Activated T-cell treated with anti-CD3 and anti-CD28 coated beads for 1 hour (primary cell): ENCODE measurements around the gene AJUBA.
"Not testable (repeated sequence)": the region's sequence is repeated elsewhere in the genome, so short reads cannot be mapped to it uniquely, and the experiment has no call there.

Experiments used
- DNase-seq: peaks from one replicate; pipeline ENCODE4 v3.0.0-alpha.2; 2020; ENCODE audit warnings: low read depth

Gene AJUBA

DNA sequence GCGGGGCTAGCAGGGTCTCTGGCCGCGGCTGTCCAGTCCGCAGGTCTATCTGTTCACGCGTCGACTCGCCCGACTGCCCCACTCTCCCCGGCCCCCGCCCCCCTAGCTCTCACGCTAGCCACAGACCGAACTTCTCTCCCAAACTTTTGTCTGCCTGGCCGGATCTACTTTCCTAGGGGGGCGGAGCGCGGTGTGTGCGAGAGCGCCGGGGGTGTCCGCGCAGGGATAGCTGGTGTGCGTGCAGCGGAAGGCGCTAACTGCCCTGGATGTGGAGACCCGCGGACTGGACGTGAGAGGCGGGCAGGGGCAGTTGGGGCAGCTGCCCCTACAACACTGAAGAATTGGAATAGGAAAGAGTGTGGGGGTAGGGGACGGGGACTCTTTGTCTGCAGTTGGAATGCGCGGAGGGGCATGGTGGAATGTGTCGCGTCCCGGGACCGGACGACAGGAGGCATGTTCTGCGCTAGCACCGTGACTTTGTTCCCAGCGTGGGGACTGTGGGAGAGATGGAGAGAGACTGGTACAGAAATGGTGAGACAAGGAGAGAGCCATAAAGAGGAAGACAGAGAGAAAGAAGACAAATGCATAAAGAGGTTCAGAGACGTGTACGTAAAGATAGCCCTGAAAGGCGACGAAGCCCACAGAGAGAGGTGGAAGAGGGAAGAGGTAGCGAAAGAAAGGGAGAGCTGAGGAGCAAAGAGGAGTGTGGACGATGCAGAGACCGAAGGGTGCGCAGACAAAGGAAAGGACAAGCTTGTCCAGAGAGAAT, at the start of gene AJUBA:
Gene AJUBA (minus strand): TSS at position 75 of the 769 bp plus-strand sequence. CDS start 285 bp downstream, outside the sequence.
- DNase-seq: peak; percentile 68

DNA sequence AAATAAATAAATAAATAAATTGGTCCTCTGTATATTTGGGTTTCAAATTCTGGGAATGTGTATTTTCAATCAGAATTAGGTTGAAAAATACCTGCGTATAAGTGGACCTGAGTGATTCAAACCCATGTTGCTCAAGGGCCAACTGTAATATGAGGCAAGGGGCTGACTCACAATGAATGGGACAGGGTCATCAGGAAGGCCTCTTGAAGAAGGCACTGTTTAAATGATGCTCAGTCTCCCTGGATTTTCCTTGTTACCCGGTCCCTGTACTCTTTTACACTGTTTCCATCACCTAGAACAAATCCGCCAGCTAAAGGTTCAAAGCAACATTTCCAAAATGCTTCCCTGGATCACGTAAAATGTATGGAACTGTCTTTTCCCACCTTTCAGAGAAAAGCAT, 48.6 kb upstream of the AJUBA start:
- DNase-seq: no peak

DNA sequence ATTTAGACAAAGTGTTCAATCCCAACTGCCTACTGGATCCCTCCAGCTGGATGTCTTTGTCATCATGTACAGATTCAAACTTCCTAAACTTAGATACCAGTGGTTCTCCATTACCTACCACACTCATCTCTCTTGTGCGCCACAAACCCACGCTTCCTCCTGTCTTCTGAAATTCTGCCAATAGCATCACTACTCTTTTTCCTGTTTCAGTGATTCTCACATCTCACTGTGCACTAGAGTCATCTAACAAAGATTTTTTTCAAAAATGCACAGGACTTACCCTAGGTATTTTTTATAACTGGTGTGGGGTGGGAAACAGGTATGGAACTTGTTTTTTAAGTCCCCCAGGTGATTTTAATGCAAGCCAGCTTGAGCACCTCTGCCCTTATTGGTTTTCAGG, 46.4 kb upstream of the AJUBA start:
- no peak for DNase-seq

DNA sequence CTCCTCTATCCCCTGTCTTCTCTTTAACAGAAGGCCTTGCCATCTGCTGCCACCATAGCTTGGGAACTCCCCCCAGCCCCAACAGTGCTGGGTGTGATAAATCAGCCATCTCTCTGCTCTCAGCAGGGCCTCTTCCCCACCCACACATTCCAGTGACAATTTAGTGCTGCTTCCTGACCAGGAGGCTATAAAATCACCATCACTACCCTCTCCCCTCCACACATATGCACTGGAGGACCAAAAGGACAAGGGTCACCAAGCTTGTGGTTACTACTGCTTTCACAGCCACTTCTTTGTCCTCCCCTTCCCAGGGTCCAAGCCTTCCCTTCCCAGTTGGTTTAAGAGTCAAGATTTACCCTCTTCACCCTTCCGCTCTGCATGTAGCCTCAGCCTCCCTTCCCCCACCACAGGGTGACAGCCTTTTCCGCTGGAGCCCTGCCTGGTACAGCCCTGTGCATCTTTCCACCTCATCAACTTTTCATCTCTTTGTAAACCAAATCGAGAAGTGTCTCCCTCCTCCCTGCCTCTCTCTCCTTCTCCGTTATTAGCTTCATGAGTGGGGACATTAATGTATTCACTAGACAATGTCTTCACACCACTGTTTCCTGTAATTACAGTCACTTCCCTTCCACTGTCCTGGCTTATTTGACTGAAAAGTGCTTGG, 42.9 kb upstream of the AJUBA start:
- DNase-seq: no peak

DNA sequence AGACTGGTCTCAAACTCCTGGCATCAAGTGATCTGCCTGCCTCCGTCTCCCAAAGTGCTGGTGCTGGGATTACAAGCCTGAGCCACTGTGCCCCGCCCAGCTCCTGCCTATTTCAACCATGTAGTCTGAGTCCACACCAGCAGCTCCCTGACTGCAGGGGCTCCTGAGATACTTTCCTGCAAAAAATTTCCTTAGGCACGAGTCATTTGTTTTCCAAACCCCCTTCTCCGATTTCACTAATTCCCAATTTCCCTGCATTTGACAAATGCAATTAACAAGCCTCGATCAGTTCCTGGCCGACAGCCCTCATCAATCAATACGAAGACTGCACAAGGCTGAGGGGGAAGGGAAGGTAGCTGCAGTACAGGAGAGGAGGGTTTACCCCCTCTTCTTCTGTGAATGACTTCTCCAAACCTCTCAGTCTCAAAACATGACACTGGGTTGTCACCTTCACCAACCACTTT, 42.3 kb upstream of the AJUBA start:
- no peak for DNase-seq

DNA sequence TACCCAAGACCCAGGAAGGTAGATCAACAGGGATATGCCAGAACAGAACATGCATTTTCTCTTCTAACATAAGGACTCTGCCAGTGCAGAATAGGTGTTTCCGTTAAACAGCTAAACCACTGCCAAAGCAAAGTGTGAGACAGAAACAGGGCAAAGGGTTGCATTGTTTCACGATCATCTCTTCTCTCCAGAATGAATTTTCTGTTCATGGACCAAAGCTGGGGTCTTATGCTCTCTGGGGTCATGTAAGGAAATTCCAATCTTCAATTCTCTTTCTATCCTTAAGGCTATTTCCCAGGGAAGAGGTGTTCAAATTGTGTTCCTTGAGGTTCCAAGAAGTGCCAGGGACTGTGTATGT, 41.4 kb upstream of the AJUBA start:
- DNase-seq: no peak

DNA sequence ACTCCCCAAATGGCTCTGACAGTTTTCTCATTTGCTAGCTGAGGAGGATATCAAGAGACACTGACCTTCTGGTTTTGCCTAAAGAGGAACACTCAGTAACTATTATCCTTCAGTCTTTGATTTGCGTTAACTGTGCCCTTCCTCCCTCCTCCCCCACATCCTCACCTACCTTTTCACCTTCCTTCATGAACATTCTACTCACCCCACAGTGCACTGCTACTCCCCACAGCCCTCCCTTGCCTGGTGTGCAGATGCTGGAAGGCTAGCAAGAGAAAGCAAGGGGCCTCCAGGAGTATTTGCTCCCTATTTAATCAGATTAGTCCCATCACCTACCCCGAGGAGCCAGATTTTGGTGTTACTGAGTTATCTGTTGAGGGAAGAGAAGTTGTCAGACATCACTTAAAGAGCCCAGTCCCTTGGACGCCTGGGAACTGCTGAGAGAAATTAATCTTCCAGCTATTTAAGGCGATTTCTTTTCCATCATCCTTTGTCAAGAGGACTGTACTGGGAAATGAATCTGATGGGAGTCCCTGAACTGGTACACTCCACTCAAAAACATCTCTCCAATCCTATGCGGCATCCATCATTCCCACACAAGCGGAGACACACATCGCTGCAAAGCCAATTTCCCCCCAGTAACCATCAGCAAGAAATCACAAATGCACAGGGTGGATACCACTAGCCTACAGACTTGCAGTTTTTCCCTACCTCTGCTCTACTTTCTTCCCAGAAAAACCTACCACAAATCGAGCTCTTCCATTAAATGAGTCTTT, 40.9 kb upstream of the AJUBA start:
- DNase-seq: no peak

DNA sequence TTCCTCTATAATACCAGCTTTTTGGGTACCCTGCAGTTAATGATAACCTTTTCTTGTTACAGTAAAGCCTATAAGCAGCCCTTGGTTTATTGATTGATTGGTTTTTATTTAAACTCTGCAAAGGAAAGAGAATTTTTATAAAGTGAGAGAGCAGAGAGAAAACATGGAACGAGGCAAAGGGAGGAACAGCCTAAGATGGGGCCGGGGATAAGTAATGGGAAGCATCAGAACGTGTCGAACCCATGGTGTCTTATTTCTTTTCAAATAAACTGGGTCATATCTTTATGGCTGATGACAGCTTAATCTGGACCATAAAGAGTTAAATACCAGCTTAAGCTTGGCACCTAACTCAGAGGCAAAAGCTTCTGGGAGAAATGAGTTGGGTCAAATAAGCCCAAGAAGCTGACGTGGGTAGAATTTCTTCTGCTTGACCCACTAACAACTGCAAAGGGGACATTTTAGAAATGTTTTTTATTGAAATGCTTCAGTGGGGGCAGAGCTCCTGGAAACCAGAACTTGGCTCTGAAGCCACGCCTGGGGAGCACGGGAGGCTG, 39.6 kb upstream of the AJUBA start:
- DNase-seq: no peak

DNA sequence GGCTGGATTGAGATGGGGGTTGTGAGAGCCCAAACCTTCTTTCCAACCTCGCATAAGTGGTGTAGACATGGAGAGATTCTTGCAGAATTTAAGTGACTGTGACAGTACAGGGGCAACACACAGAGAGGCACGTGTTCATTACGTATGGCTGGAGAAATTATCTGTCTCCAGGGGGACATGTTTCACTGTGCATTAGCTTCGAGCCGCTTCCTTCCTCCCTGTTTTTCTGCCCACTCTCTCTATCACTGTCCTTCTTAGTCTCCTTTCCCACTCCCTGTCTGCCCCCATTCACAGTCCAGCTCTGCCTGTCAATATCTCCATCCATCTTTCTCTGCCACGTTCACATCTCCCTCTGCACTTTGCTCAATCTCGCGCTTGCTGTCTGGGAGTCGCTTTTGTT, 39.1 kb upstream of the AJUBA start:
- no peak for DNase-seq

DNA sequence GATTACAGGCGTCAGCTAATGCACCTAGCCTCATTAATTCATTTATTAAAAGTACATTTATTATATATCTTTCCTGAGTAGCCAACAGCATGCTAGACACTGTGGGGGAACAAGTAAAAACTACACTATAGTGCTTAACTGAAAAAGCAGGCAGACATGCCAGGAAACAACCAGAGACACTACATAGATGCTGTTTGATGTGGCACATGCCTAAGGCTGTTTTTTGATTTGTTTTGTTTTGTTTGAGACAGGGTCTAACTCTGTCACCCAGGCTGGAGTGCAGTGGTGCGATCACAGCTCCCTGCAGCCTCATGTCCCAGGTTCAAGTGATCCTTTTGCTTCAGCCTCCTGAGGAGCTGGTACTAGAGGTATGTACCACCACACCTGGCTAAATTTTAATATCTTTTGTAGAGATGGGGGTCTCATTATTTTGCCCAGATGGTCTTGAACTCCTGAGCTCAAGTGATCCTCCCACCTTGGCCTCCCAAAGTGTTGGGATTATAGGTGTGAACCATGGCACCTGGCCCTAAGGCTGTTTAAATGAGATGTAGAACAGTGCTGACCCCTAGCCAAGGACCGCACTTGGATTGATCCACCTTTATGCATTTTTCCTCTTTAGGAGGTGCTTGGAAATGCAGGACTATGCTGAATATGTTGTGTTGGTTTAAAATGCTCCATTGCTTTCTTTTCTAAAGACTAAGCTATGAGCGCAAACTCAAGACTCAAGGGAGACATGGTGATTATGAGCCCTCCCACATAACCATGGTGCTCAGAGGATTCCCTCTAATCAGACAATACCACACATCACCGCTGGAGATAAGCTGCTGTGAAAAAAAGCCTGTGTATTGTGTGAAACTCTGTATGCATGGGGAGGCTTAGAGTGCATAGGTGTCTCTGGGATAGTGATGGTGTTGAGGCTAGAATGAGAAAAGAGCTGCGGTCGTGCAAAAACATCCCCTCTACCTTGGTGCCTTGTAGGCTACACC, 38.1 kb upstream of the AJUBA start:
- no peak for DNase-seq

DNA sequence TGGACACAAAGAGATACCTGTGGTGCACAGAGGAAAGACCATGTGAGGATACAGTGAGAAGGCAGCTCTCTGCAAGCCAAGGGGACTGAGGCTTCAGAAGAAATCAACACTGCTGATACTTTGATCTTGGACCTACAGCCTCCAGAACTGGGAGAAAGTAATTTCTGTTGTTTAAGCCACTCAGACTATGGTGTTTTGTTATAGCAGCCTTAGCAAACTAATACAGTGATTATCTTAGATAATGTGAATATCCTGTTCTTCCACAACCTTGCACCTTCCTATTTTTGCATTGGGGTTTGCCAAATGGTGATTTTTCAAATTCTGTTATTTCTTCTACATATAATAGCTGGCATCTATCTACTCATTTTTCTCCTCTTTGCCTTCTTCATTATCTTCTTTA, 35.8 kb upstream of the AJUBA start:
- DNase-seq: no peak

DNA sequence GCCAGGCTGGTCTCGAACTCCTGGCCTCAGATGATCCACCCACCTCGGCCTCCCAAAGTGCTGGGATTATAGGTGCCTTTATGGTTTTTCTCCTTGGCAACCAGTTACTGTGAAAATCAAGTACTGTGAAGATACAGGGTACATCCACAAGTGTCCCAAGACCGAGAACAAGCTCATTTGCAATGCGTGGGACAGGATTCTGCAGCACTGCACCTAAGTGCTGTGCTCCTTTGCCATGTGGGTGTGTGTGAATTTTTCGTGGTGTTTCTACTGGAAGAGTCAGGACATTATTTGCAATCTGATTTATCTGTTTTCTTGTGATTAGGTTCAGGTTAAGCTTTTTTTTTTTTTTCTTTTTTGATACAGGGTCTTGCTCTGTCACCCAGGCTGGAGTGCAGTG, 34.7 kb upstream of the AJUBA start:
- no peak for DNase-seq

DNA sequence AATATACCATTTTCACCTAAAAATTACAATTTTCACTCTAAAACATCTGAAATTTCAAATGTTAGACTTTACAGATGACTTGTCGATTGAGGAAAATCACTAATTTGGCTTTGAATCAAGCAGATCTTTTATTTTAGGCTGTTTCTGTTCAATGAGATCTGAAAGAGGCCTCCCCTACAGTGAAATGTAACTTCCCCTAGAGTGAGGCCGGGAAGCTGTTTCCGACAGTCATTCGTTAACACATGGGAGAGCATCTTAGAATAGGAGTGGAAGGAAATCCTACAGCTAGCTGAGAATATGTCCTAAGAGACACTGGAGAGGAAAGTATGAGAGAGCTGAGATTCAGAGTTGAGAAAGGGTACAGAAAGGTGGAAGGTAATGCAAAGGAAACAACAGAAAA, 33.3 kb upstream of the AJUBA start:
- no peak for DNase-seq

DNA sequence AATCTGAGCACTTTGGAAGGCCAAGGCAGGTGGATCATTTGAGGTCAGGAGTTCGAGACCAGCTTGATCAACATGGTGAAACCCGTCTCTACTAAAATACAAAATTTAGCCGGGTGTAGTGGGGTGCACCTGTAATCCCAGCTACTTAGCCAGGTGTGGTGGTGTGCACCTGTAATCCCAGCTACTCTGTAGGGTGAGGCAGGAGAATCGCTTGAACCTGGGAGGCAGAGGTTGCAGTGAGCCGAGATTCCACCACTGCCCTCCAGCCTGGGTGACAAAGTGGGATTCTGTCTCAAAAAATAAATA, 31.4 kb upstream of the AJUBA start:
- not testable (repeated sequence) for DNase-seq

DNA sequence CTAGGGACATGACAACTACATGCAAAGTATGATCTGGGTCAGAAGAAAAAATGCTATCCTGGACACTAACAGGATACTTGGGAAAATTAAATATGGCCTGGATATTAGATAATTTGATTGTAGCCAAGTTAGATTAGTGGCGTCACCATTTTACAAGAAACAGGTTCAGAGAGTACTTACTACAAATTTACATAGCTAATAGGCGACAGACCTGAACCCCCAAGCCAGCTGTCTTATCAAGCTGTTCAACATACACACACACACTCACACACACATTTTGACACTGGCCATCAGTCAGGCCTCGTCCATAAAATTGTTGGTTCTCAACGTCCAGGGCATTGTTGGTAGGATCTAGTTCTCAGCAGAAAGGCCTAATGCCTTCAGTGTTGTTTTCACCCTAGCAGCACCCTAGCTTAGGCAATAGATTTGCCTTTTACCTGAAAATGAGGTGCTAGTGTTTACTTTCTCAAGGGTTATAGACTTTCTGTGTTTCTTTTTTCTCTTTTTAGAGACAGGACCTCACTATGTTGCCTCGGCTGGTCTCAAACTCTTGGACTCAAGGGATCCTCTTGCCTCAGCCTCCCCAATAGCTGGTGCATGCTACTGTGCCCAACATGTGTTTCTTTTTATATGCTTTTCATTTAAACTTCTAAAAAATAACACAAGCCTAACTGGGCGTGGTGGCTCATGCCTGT, 30.9 kb upstream of the AJUBA start:
- no peak for DNase-seq

DNA sequence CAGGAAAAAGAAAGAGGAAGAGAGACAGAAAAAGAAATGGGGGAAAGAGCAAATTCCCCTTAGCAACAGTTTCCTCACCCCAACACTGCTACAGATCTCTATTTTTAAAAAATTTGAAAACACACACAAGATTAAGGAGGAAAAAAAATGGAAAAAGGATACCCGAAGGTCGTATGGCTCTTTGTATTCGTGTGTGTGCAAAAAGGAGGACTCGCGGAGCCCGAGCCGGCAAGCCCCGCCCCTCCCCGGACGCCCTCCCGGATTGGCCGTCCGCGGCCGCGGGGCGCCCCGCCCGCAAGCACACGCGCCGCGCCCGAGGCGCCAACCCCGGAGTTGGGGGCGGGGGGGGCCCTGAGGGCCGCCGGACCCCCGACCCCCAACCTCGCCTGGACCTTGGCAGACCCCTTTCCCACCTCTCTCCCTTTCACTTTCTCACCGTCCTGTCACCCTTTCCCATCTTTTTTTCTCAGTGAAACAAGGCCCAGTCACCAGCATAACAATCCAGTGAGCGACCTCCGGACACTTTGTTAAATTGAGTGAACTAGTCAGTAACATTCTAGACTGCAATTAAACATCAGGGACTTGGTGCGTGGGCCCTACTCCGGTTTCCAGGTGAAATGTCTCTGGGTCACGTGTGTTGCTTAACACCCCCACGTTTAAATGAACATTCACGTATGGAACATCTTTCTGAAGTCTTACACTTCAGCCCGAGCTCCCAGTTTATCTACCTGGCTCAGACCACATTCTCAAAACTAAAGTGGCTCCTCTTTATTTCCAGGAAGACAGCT, 27.8 kb upstream of the AJUBA start, which contains the start of gene C14orf93:
Gene C14orf93 (minus strand): TSS at position 205 of the 788 bp plus-strand sequence. CDS start 11,120 bp downstream, outside the sequence.
- peak; percentile 72 for DNase-seq

DNA sequence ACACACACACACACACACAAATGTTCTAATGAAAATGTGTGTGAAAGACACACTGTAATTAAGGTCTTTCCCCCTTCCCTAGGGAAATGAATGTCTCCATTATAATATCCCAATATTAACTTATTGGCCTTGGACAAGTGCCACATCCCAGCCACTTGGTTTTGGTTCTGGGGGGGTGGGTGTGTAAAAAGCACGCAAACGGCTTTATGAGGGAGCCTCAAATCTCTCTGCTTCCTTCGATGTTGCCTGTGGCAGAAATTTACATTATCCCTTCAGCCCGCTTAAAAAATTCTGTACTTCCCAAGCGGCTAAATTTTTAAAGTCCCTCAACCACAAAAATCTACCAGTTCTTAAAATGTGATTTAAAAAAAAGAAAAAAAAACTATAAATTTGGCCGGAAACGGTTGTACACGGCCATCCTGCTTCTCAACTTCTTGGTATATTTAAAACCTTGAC, 27.2 kb upstream of the AJUBA start:
- no peak for DNase-seq

DNA sequence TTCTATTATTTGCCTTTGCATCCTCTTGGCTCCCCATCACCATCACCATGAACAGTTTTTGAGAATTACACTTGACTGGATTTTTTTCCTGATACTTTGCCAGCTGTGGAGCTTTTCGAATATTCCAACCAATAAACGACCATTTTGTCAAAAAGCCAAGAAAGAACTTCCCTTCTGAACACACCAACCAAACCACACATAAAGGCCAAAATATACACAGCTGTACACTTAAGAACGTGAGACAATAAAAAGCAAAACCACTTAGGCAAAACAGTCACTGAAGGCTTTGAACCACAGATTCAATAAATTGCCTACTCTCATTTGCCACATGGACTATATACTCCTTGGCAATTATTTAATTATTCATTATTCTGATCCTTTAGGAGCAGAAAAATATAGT, 26.5 kb upstream of the AJUBA start:
- DNase-seq: no peak

DNA sequence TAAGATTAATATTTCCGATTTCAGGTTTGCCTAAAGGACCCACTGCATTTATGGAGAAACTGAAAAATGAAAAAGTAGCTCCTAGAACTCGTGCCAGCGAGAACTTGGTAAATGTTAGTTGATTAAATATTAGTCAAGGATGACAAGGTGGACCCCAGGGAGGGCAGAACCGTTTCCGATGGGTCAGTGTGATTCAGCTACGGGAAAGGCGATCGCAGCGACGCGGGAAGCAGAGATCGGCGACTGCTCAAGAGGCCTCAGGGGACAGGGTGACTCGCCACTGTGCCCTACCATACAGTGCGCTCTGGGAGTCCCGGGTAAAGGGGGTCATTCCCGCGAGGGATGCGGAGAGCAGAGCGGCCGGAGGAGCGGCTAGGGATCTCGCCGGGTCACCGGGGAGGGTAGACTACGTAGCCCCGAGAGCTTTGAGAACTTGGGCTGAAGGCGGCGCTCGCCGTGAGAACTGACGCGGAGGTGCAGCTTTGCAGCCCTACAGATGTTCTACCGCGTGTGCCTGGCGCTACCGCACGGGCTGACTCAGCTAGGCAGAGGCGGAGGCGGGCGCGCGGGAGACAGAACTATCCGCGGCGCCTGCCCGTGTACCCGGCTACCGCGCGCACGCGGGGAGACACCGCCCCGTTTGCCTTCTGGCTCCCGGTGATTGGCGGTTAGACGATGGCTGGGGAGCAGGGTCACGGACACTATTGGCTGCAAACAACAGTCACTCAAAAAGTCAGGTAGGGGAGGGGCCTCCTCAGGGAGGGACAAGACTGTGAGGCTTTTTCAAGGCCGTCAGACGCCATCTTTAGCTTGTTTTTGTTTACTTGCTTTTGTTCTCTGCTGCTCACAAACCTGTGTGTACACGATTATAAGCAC, 24.4 kb upstream of the AJUBA start:
- peak; percentile 92 for DNase-seq
